Heart left ventricle (tissue), 13 donors: Measurements from ENCODE around the gene SNAP25.

ENCODE experiments used
- POLR2A ChIP-seq, 2 donors: fragments of 450-650 bp; IDR thresholded peaks; one replicate each; pipeline ENCODE4 v1.6.1; 2017; ENCODE audit warnings: antibody characterized with exemption in 2 of 2, mild to moderate bottlenecking in 2 of 2, moderate library complexity in 2 of 2
- TF ChIP-seq, protein P1 (sequence below), 12 donors: fragments of 200-600 bp; sonication (generic) in 4 of 12; IDR thresholded peaks; one replicate each; pipeline versions ENCODE4 v1.5.0 to v1.8.0; 2018 to 2022; ENCODE audit warnings: antibody characterized with exemption in 12 of 12, mild to moderate bottlenecking in 5 of 12
- donor health status: ischemic (EF 13 %, LVEDD 7.1; RV severe dilation, severe dysfunction).
- donor health status: DM: no; HTN: yes; CAD: no.
- donor health status: DM: no; HTN: no; CAD: no.
- donor health status: ischemic (EF 25% LVEDD 6.9; RV normal size, moderate dysfunction).
- donor health status: ischemic (EF 25% LVEDD 5.7; RV mildly dilated, moderate dysfunction).
- donor health status: ischemic (EF 35%, LVEDD 5.7; RV mildly dilated, moderate dysfunction).
- donor health status: nonischemic (EF 11% LVEDD 7.7; RV severe dilation, severe dysfunction).
- donor health status: DM: yes; HTN: yes; CAD: no.
- donor health status: PGD.
- donor health status: ischemic (EF 29% LVEDD 5.4; RV normal size, mild dysfunction).
- donor health status: nonischemic (EF 23%, LVEDD 6.1; RV moderate dilation, normal function).

DNA sequence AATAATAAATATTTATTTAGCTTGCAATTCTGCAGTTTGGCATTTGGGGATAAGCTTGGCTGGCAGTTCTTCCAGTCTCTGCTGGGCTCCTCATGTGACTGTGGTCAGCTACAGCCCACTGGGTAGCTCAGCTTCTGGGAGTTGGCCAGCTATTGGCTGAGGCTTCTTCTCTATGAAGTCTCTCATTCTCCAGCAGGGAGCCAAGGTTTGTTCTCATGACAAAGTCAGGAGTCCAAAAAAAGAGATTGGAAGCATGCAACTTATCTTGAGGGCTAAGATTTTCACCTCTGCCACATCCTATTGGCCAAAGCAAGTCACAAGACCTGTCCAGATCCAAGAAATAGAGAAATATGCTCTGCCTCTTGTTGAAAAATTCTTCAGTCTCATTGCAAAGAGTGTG, 94.6 kb downstream of the SNAP25 start:
- no peak for TF ChIP-seq POLR2A (IDR thresholded peaks at IDR 0.05)
- TF ChIP-seq, protein P1, sequence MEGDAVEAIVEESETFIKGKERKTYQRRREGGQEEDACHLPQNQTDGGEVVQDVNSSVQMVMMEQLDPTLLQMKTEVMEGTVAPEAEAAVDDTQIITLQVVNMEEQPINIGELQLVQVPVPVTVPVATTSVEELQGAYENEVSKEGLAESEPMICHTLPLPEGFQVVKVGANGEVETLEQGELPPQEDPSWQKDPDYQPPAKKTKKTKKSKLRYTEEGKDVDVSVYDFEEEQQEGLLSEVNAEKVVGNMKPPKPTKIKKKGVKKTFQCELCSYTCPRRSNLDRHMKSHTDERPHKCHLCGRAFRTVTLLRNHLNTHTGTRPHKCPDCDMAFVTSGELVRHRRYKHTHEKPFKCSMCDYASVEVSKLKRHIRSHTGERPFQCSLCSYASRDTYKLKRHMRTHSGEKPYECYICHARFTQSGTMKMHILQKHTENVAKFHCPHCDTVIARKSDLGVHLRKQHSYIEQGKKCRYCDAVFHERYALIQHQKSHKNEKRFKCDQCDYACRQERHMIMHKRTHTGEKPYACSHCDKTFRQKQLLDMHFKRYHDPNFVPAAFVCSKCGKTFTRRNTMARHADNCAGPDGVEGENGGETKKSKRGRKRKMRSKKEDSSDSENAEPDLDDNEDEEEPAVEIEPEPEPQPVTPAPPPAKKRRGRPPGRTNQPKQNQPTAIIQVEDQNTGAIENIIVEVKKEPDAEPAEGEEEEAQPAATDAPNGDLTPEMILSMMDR (IDR thresholded peaks at IDR 0.05), result no peak
